Neural progenitor cell (in vitro differentiated cells): ENCODE measurements around the gene SAA2. TPM values are rescaled to one million over a fixed set of nuclear protein-coding genes. Genes with fewer than 3 reads are reported as not detected.

Experiments
- DNase-seq: peaks from one replicate; pipeline ENCODE4 v3.0.0-alpha.2; 2016; ENCODE audit warnings: low spot score
- H2AFZ ChIP-seq: fragments of 200-600 bp; sonication (generic); replicated peaks from 2 replicates; pipeline ENCODE4 v1.6.1; 2016; ENCODE audit warnings: antibody characterized with exemption
- H3F3A ChIP-seq: fragments of 200-600 bp; sonication (generic); 2 replicates; pipeline ENCODE4 v1.6.1; 2016; ENCODE audit warnings: antibody characterized with exemption, low read depth
- H3K27ac ChIP-seq: fragments of 200-600 bp; sonication (generic); 2 replicates; pipeline ENCODE4 v1.5.1; 2016; ENCODE audit warnings: mild to moderate bottlenecking
- H3K27me3 ChIP-seq: fragments of 200-600 bp; sonication (generic); 2 replicates; pipeline ENCODE4 v1.6.1; 2016; ENCODE audit warnings: mild to moderate bottlenecking, moderate library complexity
- H3K36me3 ChIP-seq: fragments of 200-600 bp; sonication (generic); 2 replicates; pipeline ENCODE4 v1.5.1; 2016
- H3K4me1 ChIP-seq: fragments of 200-600 bp; sonication (generic); 2 replicates; pipeline ENCODE4 v1.6.1; 2016; ENCODE audit warnings: mixed run types
- H3K4me2 ChIP-seq: fragments of 200-600 bp; sonication (generic); 2 replicates; pipeline ENCODE4 v1.6.1; 2016
- H3K4me3 ChIP-seq: fragments of 200-600 bp; sonication (generic); 2 replicates; pipeline ENCODE4 v1.5.1; 2016
- H3K79me2 ChIP-seq: fragments of 200-600 bp; sonication (generic); 2 replicates; pipeline ENCODE4 v1.6.1; 2016; ENCODE audit warnings: low read depth
- H3K9ac ChIP-seq: fragments of 200-600 bp; sonication (generic); 2 replicates; pipeline ENCODE4 v1.6.1; 2016
- H3K9me3 ChIP-seq: fragments of 200-600 bp; sonication (generic); 2 replicates; pipeline ENCODE4 v1.5.1; 2016; ENCODE audit warnings: low read depth
- H4K20me1 ChIP-seq: fragments of 200-600 bp; sonication (generic); 2 replicates; pipeline ENCODE4 v1.6.1; 2016; ENCODE audit warnings: low read depth
- H3K27ac Mint-ChIP-seq: 3 replicates; pipeline ENCODE4 v1.8.0; 2021; ENCODE audit warnings: mixed read lengths
- H3K27me3 Mint-ChIP-seq: 2 replicates; pipeline ENCODE4 v1.8.0; 2022; ENCODE audit warnings: low read depth, mild to moderate bottlenecking, inconsistent platforms, moderate library complexity, mixed read lengths; ENCODE audit not compliant: insufficient read depth
- H3K36me3 Mint-ChIP-seq: 3 replicates; pipeline ENCODE4 v1.8.0; 2021; ENCODE audit warnings: mixed read lengths
- H3K4me1 Mint-ChIP-seq: 3 replicates; pipeline ENCODE4 v1.8.0; 2021; ENCODE audit warnings: mixed read lengths
- H3K4me3 Mint-ChIP-seq: 3 replicates; pipeline ENCODE4 v1.8.0; 2021; ENCODE audit warnings: mild to moderate bottlenecking, moderate library complexity, mixed read lengths
- H3K9me3 Mint-ChIP-seq: 3 replicates; pipeline ENCODE4 v1.8.0; 2020; ENCODE audit warnings: mixed read lengths
- EZH2 ChIP-seq: fragments of 200-600 bp; sonication (generic); IDR thresholded peaks from 2 replicates; pipeline ENCODE4 v1.6.1; 2017; ENCODE audit warnings: antibody characterized with exemption, mild to moderate bottlenecking, moderate library complexity
- EZH2phosphoT487 ChIP-seq: fragments of 200-600 bp; sonication (generic); IDR thresholded peaks from 2 replicates; pipeline ENCODE4 v1.6.1; 2017; ENCODE audit warnings: antibody characterized with exemption
- total RNA-seq: library from RNA; depleted of rRNA; stranded (reverse); fragments of >200 nt; gene quantifications from 2 replicates; pipeline ENCODE4 v1.2.3, GENCODE V29; 2015; ENCODE audit warnings: low replicate concordance
- TF ChIP-seq, protein P1 (sequence below): fragments of 200-600 bp; sonication (generic); IDR thresholded peaks from 2 replicates; pipeline ENCODE4 v1.5.1; 2017; ENCODE audit warnings: antibody characterized with exemption, mild to moderate bottlenecking

SAA2 gene
- total RNA-seq, 1 donor from 2014 or later: not detected

DNA sequence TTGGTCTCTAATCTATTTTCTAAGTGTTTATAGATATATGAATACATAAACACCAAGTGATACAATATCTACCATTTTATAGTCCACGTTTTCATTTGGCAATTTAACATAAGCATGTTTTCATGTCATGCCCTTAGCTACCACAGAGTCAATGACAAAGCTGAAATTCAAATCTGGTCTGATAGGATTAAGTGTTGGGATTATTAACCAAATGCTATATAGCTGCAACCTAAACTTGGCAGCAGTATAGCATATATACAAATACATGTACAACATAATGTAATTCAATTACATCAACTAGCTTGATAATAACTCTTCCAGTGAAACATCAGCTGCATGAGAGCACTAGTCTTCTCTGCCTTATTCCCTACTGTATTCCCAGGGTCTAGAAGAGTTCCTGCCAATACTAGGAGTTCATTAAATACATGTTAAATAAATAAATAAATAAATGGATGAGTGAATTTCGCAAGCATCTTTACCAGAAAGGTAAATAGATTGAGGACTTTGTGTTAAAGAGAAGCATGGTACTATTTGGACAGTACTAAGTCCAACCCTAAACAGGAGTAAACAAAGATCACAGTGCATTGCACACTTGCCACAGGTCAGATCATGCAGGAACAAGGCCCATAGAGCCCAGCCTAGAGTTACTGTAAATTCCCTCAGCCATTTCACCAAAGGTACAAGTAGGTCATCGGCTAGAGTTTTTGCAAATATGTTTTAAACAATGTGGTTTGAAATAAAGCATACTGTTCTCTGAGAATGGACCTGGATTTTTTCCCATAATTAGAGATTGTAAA, 24.7 kb downstream of the SAA2 start:
- no peak for DNase-seq
- H3K4me1 ChIP-seq: no peaks in the 10 kb centered on the region
- no peak overlapping the region for H3K4me2 ChIP-seq
- no peaks in the 10 kb centered on the region for H3K9me3 ChIP-seq
- H3F3A ChIP-seq: no peaks in the 10 kb centered on the region
- Mint-ChIP-seq H3K27ac (no peak overlapping the region), H3K36me3 (no peaks in the 10 kb centered on the region), H3K9me3 (peaks cover 2% of the 10 kb centered on the region), H3K27me3 (peaks cover 5% of the 10 kb centered on the region), H3K4me1 (no peaks in the 10 kb centered on the region), H3K4me3 (no peak overlapping the region)
- TF ChIP-seq EZH2 (no peak), EZH2phosphoT487 (no peak)
- TF ChIP-seq, protein P1, sequence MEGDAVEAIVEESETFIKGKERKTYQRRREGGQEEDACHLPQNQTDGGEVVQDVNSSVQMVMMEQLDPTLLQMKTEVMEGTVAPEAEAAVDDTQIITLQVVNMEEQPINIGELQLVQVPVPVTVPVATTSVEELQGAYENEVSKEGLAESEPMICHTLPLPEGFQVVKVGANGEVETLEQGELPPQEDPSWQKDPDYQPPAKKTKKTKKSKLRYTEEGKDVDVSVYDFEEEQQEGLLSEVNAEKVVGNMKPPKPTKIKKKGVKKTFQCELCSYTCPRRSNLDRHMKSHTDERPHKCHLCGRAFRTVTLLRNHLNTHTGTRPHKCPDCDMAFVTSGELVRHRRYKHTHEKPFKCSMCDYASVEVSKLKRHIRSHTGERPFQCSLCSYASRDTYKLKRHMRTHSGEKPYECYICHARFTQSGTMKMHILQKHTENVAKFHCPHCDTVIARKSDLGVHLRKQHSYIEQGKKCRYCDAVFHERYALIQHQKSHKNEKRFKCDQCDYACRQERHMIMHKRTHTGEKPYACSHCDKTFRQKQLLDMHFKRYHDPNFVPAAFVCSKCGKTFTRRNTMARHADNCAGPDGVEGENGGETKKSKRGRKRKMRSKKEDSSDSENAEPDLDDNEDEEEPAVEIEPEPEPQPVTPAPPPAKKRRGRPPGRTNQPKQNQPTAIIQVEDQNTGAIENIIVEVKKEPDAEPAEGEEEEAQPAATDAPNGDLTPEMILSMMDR: no peak
- no peaks in the 10 kb centered on the region for H3K79me2 ChIP-seq
- H3K27me3 ChIP-seq: peaks cover 3% of the 10 kb centered on the region
- no peaks in the 10 kb centered on the region for H4K20me1 ChIP-seq
- H3K4me3 ChIP-seq: no peak overlapping the region
- H3K27ac ChIP-seq: no peak overlapping the region
- H2AFZ ChIP-seq: no peak overlapping the region
- H3K9ac ChIP-seq: no peak overlapping the region
- no peaks in the 10 kb centered on the region for H3K36me3 ChIP-seq

DNA sequence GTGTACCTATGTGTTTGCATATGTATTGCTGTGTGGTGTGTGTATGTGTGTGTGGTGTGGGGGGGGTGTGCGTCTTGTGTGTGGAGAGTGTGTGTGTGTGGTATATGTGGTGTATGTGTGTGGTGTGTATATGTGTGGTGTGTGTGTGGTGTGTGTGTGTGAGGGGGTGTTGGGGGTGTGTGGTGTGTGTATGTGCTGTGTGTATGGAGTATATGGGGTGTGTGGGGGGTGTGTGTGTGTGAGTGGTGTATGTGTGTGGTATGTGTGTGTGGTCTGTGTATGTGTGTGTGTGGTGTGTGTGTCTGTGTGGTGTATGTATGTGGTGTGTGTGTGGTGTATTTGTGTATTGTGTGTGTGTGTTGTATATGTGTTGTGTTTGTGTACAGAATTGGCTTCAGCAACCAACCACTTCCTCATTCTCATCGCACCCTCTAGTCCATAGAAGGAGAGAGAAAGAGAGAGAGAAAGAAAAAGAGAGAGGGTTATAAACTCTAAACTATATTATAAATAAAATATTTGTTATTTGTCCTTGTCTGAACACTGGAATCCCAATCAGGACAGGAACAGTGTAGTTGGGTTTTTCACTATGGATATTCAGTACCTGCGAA, 25.6 kb downstream of the SAA2 start:
- Mint-ChIP-seq H3K27me3 (peaks cover 5% of the 10 kb centered on the region), H3K27ac (no peak overlapping the region), H3K4me3 (no peak overlapping the region), H3K36me3 (no peaks in the 10 kb centered on the region), H3K9me3 (peaks cover 2% of the 10 kb centered on the region), H3K4me1 (no peaks in the 10 kb centered on the region)
- no peak overlapping the region for H3K9ac ChIP-seq
- no peaks in the 10 kb centered on the region for H3K9me3 ChIP-seq
- H3K27ac ChIP-seq: no peak overlapping the region
- no peaks in the 10 kb centered on the region for H3F3A ChIP-seq
- no peaks in the 10 kb centered on the region for H3K79me2 ChIP-seq
- TF ChIP-seq EZH2phosphoT487 (no peak), EZH2 (no peak)
- TF ChIP-seq, protein P1: no peak
- no peaks in the 10 kb centered on the region for H4K20me1 ChIP-seq
- H3K36me3 ChIP-seq: no peaks in the 10 kb centered on the region
- H3K4me1 ChIP-seq: no peaks in the 10 kb centered on the region
- no peak overlapping the region for H2AFZ ChIP-seq
- no peak for DNase-seq
- H3K4me3 ChIP-seq: no peak overlapping the region
- H3K27me3 ChIP-seq: peaks cover 11% of the 10 kb centered on the region
- no peak overlapping the region for H3K4me2 ChIP-seq

DNA sequence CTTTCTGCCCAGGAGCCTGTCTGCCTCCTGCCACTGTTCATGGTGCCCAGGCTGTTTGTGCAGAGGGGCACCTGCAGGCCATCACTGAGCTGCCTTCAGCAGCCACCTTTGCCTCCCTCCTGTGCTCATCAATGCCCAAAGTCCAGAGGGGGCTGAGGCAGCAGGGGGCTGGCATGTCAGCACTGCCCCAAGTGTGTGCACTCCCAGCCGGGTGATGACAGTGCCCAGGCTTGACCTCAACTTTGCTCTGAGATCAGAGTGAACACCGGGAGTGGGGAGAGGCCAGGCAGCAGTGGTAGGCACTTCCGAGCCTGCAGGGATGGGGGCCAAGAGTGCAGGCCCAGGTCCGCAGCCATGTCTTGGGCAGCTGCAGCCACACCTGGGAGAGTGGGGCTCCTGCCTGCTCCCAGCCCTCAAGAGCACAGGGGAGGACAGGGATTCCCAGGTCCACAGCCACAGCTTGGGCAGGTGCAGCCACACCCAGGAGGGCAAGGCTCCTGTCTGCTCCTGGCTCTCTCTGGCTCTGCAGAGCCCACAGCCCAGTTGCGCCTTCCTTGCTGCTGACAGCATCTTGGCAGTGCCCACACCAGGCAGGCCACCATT, 27.1 kb downstream of the SAA2 start:
- peaks cover 17% of the 10 kb centered on the region for H3K27me3 ChIP-seq
- H4K20me1 ChIP-seq: no peaks in the 10 kb centered on the region
- H3F3A ChIP-seq: no peaks in the 10 kb centered on the region
- H3K27ac Mint-ChIP-seq: no peak overlapping the region
- no peaks in the 10 kb centered on the region for H3K4me1 Mint-ChIP-seq
- H3K9me3 Mint-ChIP-seq: peaks cover 2% of the 10 kb centered on the region
- H3K9ac ChIP-seq: no peak overlapping the region
- H3K27ac ChIP-seq: no peak overlapping the region
- no peak for DNase-seq
- no peak overlapping the region for H3K4me3 ChIP-seq
- no peaks in the 10 kb centered on the region for H3K4me1 ChIP-seq
- H3K4me2 ChIP-seq: no peak overlapping the region
- TF ChIP-seq, protein P1: no peak
- H3K9me3 ChIP-seq: no peaks in the 10 kb centered on the region
- H3K79me2 ChIP-seq: no peaks in the 10 kb centered on the region
- H3K36me3 Mint-ChIP-seq: no peaks in the 10 kb centered on the region
- H3K4me3 Mint-ChIP-seq: no peak overlapping the region
- H3K36me3 ChIP-seq: no peaks in the 10 kb centered on the region
- H2AFZ ChIP-seq: no peak overlapping the region
- H3K27me3 Mint-ChIP-seq: peaks cover 5% of the 10 kb centered on the region
